ENCODE measurements around the gene ATOH7. TPM values are rescaled to one million over a fixed set of nuclear protein-coding genes. Genes with fewer than 3 reads are reported as not detected.
"Not testable (repeated sequence)": the region's sequence is repeated elsewhere in the genome, so short reads cannot be mapped to it uniquely, and the experiment has no call there.

The ATOH7 gene
- total RNA-seq, 1 experiment from 2014 or later = not detected

GRCh38 chr10:68249297-68249696 is 17.4 kb upstream of the ATOH7 start:
- no peaks in the 10 kb centered on the region for H3K4me1 ChIP-seq
- H3K27ac ChIP-seq = no peak overlapping the region
- H3K9me3 ChIP-seq (replicated peaks) = no peaks in the 10 kb centered on the region
- DNase-seq = no peak
- H3K27me3 ChIP-seq = no peaks in the 10 kb centered on the region
- no peaks in the 10 kb centered on the region for H3K36me3 ChIP-seq
- H3K4me3 ChIP-seq = no peak overlapping the region

GRCh38 chr10:68247931-68248330 is 16.0 kb upstream of the ATOH7 start:
- no peak overlapping the region for H3K27ac ChIP-seq
- no peaks in the 10 kb centered on the region for H3K27me3 ChIP-seq
- no peak for DNase-seq
- H3K36me3 ChIP-seq = no peaks in the 10 kb centered on the region
- no peaks in the 10 kb centered on the region for H3K4me1 ChIP-seq
- H3K4me3 ChIP-seq = no peak overlapping the region
- no peaks in the 10 kb centered on the region for H3K9me3 ChIP-seq (replicated peaks)

GRCh38 chr10:68246397-68246796 is 14.5 kb upstream of the ATOH7 start:
- H3K36me3 ChIP-seq; H3K4me1 ChIP-seq; DNase-seq; H3K27ac ChIP-seq; H3K9me3 ChIP-seq (replicated peaks); H3K27me3 ChIP-seq; H3K4me3 ChIP-seq: not testable (repeated sequence)

- no peak overlapping the region for H3K4me3 ChIP-seq
- no peaks in the 10 kb centered on the region for H3K4me1 ChIP-seq
- H3K27me3 ChIP-seq = no peaks in the 10 kb centered on the region
- no peaks in the 10 kb centered on the region for H3K9me3 ChIP-seq (replicated peaks)
- no peaks in the 10 kb centered on the region for H3K36me3 ChIP-seq
- H3K27ac ChIP-seq = no peak overlapping the region
- DNase-seq = no peak
Measured at GRCh38 chr10:68242051-68242450, 10.1 kb upstream of the ATOH7 start.

- H3K27ac ChIP-seq = no peak overlapping the region
- no peak overlapping the region for H3K4me3 ChIP-seq
- no peak for DNase-seq
- no peaks in the 10 kb centered on the region for H3K36me3 ChIP-seq
- H3K27me3 ChIP-seq = no peaks in the 10 kb centered on the region
- no peaks in the 10 kb centered on the region for H3K4me1 ChIP-seq
- H3K9me3 ChIP-seq (replicated peaks) = no peaks in the 10 kb centered on the region
Measured at GRCh38 chr10:68239596-68240150, 7.8 kb upstream of the ATOH7 start.

- DNase-seq = no peak
- no peaks in the 10 kb centered on the region for H3K4me1 ChIP-seq
- no peaks in the 10 kb centered on the region for H3K9me3 ChIP-seq (replicated peaks)
- H3K36me3 ChIP-seq = no peaks in the 10 kb centered on the region
- no peaks in the 10 kb centered on the region for H3K27me3 ChIP-seq
- no peak overlapping the region for H3K4me3 ChIP-seq
- no peak overlapping the region for H3K27ac ChIP-seq
Measured at GRCh38 chr10:68239069-68239468, 7.2 kb upstream of the ATOH7 start.

GRCh38 chr10:68238371-68238770 is 6.5 kb upstream of the ATOH7 start:
- no peak overlapping the region for H3K27ac ChIP-seq
- DNase-seq = no peak
- H3K9me3 ChIP-seq (replicated peaks) = no peaks in the 10 kb centered on the region
- H3K4me1 ChIP-seq = no peaks in the 10 kb centered on the region
- no peak overlapping the region for H3K4me3 ChIP-seq
- no peaks in the 10 kb centered on the region for H3K36me3 ChIP-seq
- no peaks in the 10 kb centered on the region for H3K27me3 ChIP-seq

GRCh38 chr10:68237173-68237572 is 5.3 kb upstream of the ATOH7 start:
- H3K27ac ChIP-seq = no peak overlapping the region
- DNase-seq = no peak
- H3K4me3 ChIP-seq = no peak overlapping the region
- H3K27me3 ChIP-seq = no peaks in the 10 kb centered on the region
- H3K9me3 ChIP-seq (replicated peaks) = no peaks in the 10 kb centered on the region
- no peaks in the 10 kb centered on the region for H3K4me1 ChIP-seq
- H3K36me3 ChIP-seq = no peaks in the 10 kb centered on the region

GRCh38 chr10:68235581-68235980 is 3.7 kb upstream of the ATOH7 start:
- H3K4me3 ChIP-seq = no peak overlapping the region
- H3K27ac ChIP-seq = no peak overlapping the region
- no peak for DNase-seq
- no peaks in the 10 kb centered on the region for H3K4me1 ChIP-seq
- H3K9me3 ChIP-seq (replicated peaks) = no peaks in the 10 kb centered on the region
- H3K27me3 ChIP-seq = no peaks in the 10 kb centered on the region
- H3K36me3 ChIP-seq = no peaks in the 10 kb centered on the region

GRCh38 chr10:68235111-68235510 is 3.2 kb upstream of the ATOH7 start:
- no peaks in the 10 kb centered on the region for H3K27me3 ChIP-seq
- H3K4me1 ChIP-seq = no peaks in the 10 kb centered on the region
- no peak for DNase-seq
- no peak overlapping the region for H3K4me3 ChIP-seq
- no peaks in the 10 kb centered on the region for H3K36me3 ChIP-seq
- no peaks in the 10 kb centered on the region for H3K9me3 ChIP-seq (replicated peaks)
- H3K27ac ChIP-seq = no peak overlapping the region

GRCh38 chr10:68233046-68233445 is 1.1 kb upstream of the ATOH7 start:
- H3K36me3 ChIP-seq = no peaks in the 10 kb centered on the region
- no peaks in the 10 kb centered on the region for H3K9me3 ChIP-seq (replicated peaks)
- no peak for DNase-seq
- no peak overlapping the region for H3K4me3 ChIP-seq
- no peaks in the 10 kb centered on the region for H3K4me1 ChIP-seq
- no peak overlapping the region for H3K27ac ChIP-seq
- H3K27me3 ChIP-seq = no peaks in the 10 kb centered on the region

GRCh38 chr10:68231106-68231816 is 652 bp downstream of the ATOH7 start:
- Histone ChIP-seq H3K9me3 (replicated peaks) (no peaks in the 10 kb centered on the region), H3K36me3 (no peaks in the 10 kb centered on the region), H3K27ac (peak overlapping the region; percentile 35; the same call in 1 of the 2 replicates), H3K4me3 (peak overlapping the region; percentile 67), H3K4me1 (no peaks in the 10 kb centered on the region), H3K27me3 (no peaks in the 10 kb centered on the region)
- DNase-seq = peak; percentile 76 to 80

GRCh38 chr10:68230268-68230667 is 1.6 kb downstream of the ATOH7 start:
- no peak for DNase-seq
- no peak overlapping the region for H3K27ac ChIP-seq
- peak overlapping the region; percentile 67 for H3K4me3 ChIP-seq
- H3K36me3 ChIP-seq = no peaks in the 10 kb centered on the region
- no peaks in the 10 kb centered on the region for H3K4me1 ChIP-seq
- no peaks in the 10 kb centered on the region for H3K27me3 ChIP-seq
- H3K9me3 ChIP-seq (replicated peaks) = no peaks in the 10 kb centered on the region

- Histone ChIP-seq H3K4me3 (no peak overlapping the region), H3K27me3 (no peaks in the 10 kb centered on the region), H3K36me3 (no peaks in the 10 kb centered on the region), H3K9me3 (replicated peaks) (no peaks in the 10 kb centered on the region), H3K27ac (no peak overlapping the region), H3K4me1 (no peaks in the 10 kb centered on the region)
- DNase-seq = no peak
Measured at GRCh38 chr10:68224810-68225209, 7.1 kb downstream of the ATOH7 start.

- no peak overlapping the region for H3K4me3 ChIP-seq
- no peak overlapping the region for H3K27ac ChIP-seq
- H3K4me1 ChIP-seq = no peaks in the 10 kb centered on the region
- DNase-seq = no peak
- no peaks in the 10 kb centered on the region for H3K27me3 ChIP-seq
- no peaks in the 10 kb centered on the region for H3K36me3 ChIP-seq
- no peaks in the 10 kb centered on the region for H3K9me3 ChIP-seq (replicated peaks)
Measured at GRCh38 chr10:68223535-68224165, 8.3 kb downstream of the ATOH7 start.

- DNase-seq = no peak
- Histone ChIP-seq H3K9me3 (replicated peaks) (no peaks in the 10 kb centered on the region), H3K27ac (no peak overlapping the region), H3K4me3 (no peak overlapping the region), H3K4me1 (no peaks in the 10 kb centered on the region), H3K27me3 (no peaks in the 10 kb centered on the region), H3K36me3 (no peaks in the 10 kb centered on the region)
Measured at GRCh38 chr10:68222391-68222790, 9.5 kb downstream of the ATOH7 start.
